D721Med (cell line): ENCODE data around the gene TMPRSS11F.

ENCODE experiments used
- DNase-seq: peaks from one replicate; pipeline ENCODE4 v3.0.0; 2011; ENCODE audit warnings: low spot score; ENCODE audit not compliant: insufficient read length
- FAIRE-seq: peaks from 2 replicates; lab custom pipeline; 2011; peaks lifted over from hg19 to GRCh38; lab: Jason Lieb, UNC
- CTCF ChIP-seq: IDR thresholded peaks from 2 replicates; pipeline ENCODE4 v1.5.1; 2012; ENCODE audit warnings: mild to moderate bottlenecking, control low read depth; ENCODE audit not compliant: insufficient read depth; ENCODE audit errors: missing control alignments

The TMPRSS11F gene

GRCh38 chr4:68132342-68132741, 2.7 kb upstream of the TMPRSS11F start:
- no peak for DNase-seq
- no peak for FAIRE-seq
- no peak for TF ChIP-seq CTCF

GRCh38 chr4:68124262-68124661, 5.4 kb downstream of the TMPRSS11F start:
- DNase-seq, result no peak
- TF ChIP-seq CTCF, result no peak
- no peak for FAIRE-seq

DNA sequence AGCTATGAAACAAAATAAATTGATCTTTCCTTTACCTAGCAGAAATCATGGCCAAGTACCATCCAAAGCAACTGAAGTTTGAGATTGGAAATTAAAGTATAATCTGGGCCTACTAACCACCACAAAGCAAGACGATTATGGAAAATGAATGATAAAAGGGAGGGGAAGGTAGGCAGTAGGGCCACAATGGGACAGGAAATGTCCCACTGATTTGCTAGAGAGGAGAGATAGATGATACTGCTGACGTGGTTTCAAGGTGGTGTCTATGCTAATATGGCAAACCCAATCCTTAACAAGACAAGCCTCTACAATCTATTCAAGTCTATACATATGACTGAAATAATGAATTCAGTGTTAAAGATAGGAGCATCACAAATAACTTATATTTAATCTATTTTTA, 6.1 kb downstream of the TMPRSS11F start:
- TF ChIP-seq CTCF, result no peak
- DNase-seq (no peak), FAIRE-seq (no peak)

GRCh38 chr4:68119921-68120320, 9.7 kb downstream of the TMPRSS11F start:
- no peak for DNase-seq
- no peak for TF ChIP-seq CTCF
- FAIRE-seq, result no peak

DNA sequence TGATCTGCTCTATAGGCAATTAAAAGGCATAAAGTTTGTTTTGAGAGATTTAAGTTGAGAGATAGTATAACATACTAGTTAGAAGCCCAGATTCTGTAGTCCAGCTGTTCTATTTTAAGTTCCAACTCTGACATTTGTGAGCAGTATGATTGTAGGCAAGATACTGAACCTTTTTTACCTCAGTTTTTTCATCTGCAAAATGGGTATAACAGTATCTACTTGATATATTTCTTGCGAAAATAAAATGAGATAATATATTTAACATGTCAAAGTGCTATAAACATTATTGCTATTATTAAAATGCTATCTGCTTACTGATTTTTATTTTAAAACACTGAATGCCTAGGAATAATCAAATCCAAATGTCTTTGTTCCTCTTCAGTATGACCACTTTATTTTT, 19.2 kb downstream of the TMPRSS11F start:
- TF ChIP-seq CTCF, result no peak
- no peak for FAIRE-seq
- DNase-seq, result no peak

GRCh38 chr4:68109868-68110267, 19.8 kb downstream of the TMPRSS11F start:
- no peak for TF ChIP-seq CTCF
- FAIRE-seq (no peak), DNase-seq (no peak)

DNA sequence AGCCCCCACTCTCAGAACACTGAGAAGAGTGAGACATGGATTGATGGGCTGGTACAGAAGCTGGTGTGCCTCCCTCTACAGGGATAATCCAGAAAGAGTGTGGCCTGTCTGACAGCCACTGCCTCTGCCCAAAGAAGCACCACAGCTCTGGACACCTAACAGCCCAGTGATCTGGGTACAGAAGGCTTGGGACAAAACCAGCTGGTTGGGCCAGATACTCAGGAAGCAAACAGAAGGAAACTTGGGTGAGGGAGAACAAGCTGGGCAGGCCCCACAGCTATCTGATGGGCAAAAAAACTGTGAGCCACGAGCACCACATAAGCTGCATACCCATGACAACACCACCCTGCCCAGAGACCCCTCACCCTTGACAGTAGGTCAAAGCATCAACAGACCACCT, 46.9 kb downstream of the TMPRSS11F start:
- TF ChIP-seq CTCF, result no peak
- FAIRE-seq (no peak), DNase-seq (no peak)
